Prostate gland (tissue), 2 donors: ENCODE measurements around the gene PALLD.

Source experiments
- POLR2A ChIP-seq: fragments of 450-650 bp; IDR thresholded peaks from one replicate; pipeline ENCODE4 v1.6.1; 2016; ENCODE audit warnings: antibody characterized with exemption, mild to moderate bottlenecking
- POLR2AphosphoS5 ChIP-seq: sonication (generic); formaldehyde crosslinking; IDR thresholded peaks from one replicate; pipeline ENCODE4 v1.6.1; 2017; ENCODE audit warnings: antibody characterized with exemption
- TF ChIP-seq, protein P1 (sequence below), 4 experiments: fragments of 200-600 bp in 2 of 4; fragments of 450-650 bp in 2 of 4; sonication (generic) in 2 of 4; IDR thresholded peaks; 1 replicate in 3 of 4; 2 replicates in 1 of 4; pipeline ENCODE4 v1.5.1; 2016 to 2019; ENCODE audit warnings: antibody characterized with exemption in 4 of 4, mild to moderate bottlenecking in 2 of 4, moderate library complexity in 2 of 4

DNA sequence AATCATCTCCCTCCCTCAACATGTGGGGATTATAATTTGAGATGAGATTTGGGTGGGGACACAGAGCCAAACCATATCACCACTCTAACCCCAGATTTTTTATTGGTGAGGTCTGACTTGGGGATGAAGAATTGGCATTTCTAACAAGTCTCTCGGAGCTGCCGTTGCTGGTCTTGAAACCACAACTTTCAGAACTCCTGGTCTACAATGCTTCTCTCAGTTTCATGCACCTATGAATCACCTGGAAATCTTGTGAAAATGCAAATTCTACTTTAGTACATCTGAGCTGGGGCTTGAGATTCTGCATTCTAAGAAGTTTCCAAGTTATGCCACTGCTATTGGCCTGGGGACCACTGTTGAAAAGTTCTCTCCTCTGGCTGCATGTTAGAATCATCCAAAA is 78.6 kb downstream of the PALLD start:
- TF ChIP-seq, protein P1, sequence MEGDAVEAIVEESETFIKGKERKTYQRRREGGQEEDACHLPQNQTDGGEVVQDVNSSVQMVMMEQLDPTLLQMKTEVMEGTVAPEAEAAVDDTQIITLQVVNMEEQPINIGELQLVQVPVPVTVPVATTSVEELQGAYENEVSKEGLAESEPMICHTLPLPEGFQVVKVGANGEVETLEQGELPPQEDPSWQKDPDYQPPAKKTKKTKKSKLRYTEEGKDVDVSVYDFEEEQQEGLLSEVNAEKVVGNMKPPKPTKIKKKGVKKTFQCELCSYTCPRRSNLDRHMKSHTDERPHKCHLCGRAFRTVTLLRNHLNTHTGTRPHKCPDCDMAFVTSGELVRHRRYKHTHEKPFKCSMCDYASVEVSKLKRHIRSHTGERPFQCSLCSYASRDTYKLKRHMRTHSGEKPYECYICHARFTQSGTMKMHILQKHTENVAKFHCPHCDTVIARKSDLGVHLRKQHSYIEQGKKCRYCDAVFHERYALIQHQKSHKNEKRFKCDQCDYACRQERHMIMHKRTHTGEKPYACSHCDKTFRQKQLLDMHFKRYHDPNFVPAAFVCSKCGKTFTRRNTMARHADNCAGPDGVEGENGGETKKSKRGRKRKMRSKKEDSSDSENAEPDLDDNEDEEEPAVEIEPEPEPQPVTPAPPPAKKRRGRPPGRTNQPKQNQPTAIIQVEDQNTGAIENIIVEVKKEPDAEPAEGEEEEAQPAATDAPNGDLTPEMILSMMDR (IDR thresholded peaks at IDR 0.05) = no peak
- no peak for TF ChIP-seq POLR2A
- no peak for TF ChIP-seq POLR2AphosphoS5
